Measurements from ENCODE around the gene ABCC2.

DNA sequence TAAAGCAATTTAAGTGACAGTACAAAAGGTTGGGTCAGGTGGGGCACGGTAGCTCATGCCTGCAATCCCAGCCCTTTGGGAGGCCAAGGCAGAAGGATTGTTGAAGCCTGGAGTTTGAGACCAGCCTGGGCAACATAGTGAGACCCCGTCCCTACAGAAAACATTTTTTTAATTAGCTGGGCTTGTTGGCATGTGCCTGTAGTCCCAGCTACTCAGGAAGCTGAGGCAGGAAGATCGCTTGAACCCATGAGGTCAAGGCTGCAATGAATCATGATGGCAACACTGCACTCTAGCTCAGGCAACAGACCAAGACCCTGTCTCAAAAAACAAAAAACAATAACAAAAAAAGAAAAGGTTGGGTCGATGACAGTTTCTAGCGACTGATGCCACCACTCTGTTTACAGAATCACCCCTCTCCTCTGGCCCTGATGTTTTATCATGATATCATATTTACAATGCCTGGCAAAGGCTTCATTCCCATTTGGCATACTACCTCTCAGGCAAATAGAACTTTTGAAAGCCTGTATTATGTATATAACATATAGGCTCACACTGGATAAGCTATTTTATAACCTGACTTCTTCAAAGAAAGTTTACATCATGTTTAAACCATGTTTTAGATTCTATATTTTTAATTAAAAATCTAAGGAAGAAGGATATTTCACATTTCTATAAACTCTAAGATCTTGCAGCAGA is 558 bp upstream of the ABCC2 start:
- TF ChIP-seq, protein P1, sequence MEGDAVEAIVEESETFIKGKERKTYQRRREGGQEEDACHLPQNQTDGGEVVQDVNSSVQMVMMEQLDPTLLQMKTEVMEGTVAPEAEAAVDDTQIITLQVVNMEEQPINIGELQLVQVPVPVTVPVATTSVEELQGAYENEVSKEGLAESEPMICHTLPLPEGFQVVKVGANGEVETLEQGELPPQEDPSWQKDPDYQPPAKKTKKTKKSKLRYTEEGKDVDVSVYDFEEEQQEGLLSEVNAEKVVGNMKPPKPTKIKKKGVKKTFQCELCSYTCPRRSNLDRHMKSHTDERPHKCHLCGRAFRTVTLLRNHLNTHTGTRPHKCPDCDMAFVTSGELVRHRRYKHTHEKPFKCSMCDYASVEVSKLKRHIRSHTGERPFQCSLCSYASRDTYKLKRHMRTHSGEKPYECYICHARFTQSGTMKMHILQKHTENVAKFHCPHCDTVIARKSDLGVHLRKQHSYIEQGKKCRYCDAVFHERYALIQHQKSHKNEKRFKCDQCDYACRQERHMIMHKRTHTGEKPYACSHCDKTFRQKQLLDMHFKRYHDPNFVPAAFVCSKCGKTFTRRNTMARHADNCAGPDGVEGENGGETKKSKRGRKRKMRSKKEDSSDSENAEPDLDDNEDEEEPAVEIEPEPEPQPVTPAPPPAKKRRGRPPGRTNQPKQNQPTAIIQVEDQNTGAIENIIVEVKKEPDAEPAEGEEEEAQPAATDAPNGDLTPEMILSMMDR (conservative IDR thresholded peaks at IDR 0.05; ENCODE audit: low read depth, low read length): no peak
- TF ChIP-seq FOS (IDR thresholded peaks at IDR 0.05; ENCODE audit: low read depth, low read length) (no peak), POLR2A (IDR thresholded peaks at IDR 0.05; ENCODE audit: low read depth, low read length) (no peak), MAFK (IDR thresholded peaks at IDR 0.05; ENCODE audit: low read depth, low read length) (no peak), RAD21 (IDR thresholded peaks at IDR 0.05; ENCODE audit: low read length) (no peak), RFX5 (IDR thresholded peaks at IDR 0.05; ENCODE audit: low read depth, low read length) (no peak), MAZ (IDR thresholded peaks at IDR 0.05; ENCODE audit: borderline replicate concordance, low read depth, low read length) (no peak), MXI1 (IDR thresholded peaks at IDR 0.05; ENCODE audit: borderline replicate concordance, low read depth, low read length) (no peak), SMC3 (IDR thresholded peaks at IDR 0.05; ENCODE audit: low read depth, low read length) (no peak), BHLHE40 (IDR thresholded peaks at IDR 0.05; ENCODE audit: low read depth, low read length) (no peak), CEBPB (IDR thresholded peaks at IDR 0.05; ENCODE audit: low read depth, low read length) (no peak)
- TF ChIP-seq, protein P2, sequence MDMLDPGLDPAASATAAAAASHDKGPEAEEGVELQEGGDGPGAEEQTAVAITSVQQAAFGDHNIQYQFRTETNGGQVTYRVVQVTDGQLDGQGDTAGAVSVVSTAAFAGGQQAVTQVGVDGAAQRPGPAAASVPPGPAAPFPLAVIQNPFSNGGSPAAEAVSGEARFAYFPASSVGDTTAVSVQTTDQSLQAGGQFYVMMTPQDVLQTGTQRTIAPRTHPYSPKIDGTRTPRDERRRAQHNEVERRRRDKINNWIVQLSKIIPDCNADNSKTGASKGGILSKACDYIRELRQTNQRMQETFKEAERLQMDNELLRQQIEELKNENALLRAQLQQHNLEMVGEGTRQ (IDR thresholded peaks at IDR 0.05; ENCODE audit: low read depth, low read length): no peak

Data from IMR-90 (cell line).